Ovary (tissue), 9 donors: Measurements from ENCODE around the gene PITPNM3. TPM values are rescaled to one million over a fixed set of nuclear protein-coding genes. Genes with fewer than 3 reads are reported as not detected.

Source experiments
- DNase-seq, 5 donors: peaks; one replicate each; pipeline ENCODE4 v3.0.0-alpha.2; 2019 to 2020
- H3K27ac ChIP-seq, 2 donors: fragments of 200-600 bp; one replicate each; pipeline versions ENCODE4 v1.5.1 to v1.8.0; 2019 to 2022
- H3K27me3 ChIP-seq: fragments of 200-600 bp; one replicate; pipeline ENCODE4 v1.8.0; 2022
- H3K36me3 ChIP-seq: fragments of 200-600 bp; sonication (generic); one replicate; pipeline ENCODE4 v1.5.1; 2019
- H3K4me1 ChIP-seq: one replicate; pipeline ENCODE4 v1.8.1; 2013; ENCODE audit warnings: mild to moderate bottlenecking, moderate library complexity; ENCODE audit not compliant: insufficient read depth
- H3K4me3 ChIP-seq: fragments of 200-600 bp; sonication (generic); one replicate; pipeline ENCODE4 v1.5.1; 2017
- H3K9me3 ChIP-seq, 2 donors: fragments of 200-600 bp in 1 of 2; sonication (generic) in 1 of 2; one replicate each; pipeline versions ENCODE4 v1.5.1 to v1.8.1; 2013 to 2019; ENCODE audit warnings: mild to moderate bottlenecking in 1 of 2, moderate library complexity in 1 of 2
- EP300 ChIP-seq: sonication (generic); formaldehyde crosslinking; IDR thresholded peaks from one replicate; pipeline ENCODE4 v1.6.1; 2017; ENCODE audit warnings: antibody characterized with exemption
- POLR2A ChIP-seq: fragments of 450-650 bp; IDR thresholded peaks from one replicate; pipeline ENCODE4 v1.6.1; 2017; ENCODE audit warnings: antibody characterized with exemption, mild to moderate bottlenecking, moderate library complexity
- WGBS, 3 donors: extraction: QIAGEN DNeasy Blood & Tissue Kit in 1 of 3; methylation state at CpG; one replicate each; pipeline versions ENCODE4 v1.1.5 to v1.1.7; 2013 to 2017; 5-methylcytosine and 5-hydroxymethylcytosine counted together
- intact Hi-C, 4 donors: fragments of 100-400 bp; cut with DNase I; formaldehyde crosslinking; loops; one replicate each; pipeline versions ENCODE4 v1.11.0 to v1.15.1; 2022 to 2023
- polyA plus RNA-seq, 2 donors: library from polyadenylated mRNA; stranded (reverse); fragments of 200-250 nt in 1 of 2; fragments of 350-450 nt in 1 of 2; fragmentation: Illumina TruSeq in 1 of 2; extraction: RNeasy Lipid Tissue Mini Kit (QIAGEN cat#74804) in 1 of 2; gene quantifications; one replicate each; pipeline ENCODE4 v1.2.3, GENCODE V29; 2013 to 2014
- total RNA-seq, 7 donors: library from RNA; depleted of rRNA in 2 of 7; stranded (reverse); fragments of >200 nt in 2 of 7; fragmentation: NEBNext Ultra II Directional in 3 of 7; extraction: Animal tissue kit (Norgen Biotek cat#: 25700) in 3 of 7; gene quantifications; one replicate each; pipeline versions ENCODE4 v1.1.0 to v1.2.4, GENCODE V29; 2016 to 2023
- TF ChIP-seq, protein P1 (sequence below), 3 donors: fragments of 450-650 bp in 2 of 3; fragments of 200-600 bp in 1 of 3; IDR thresholded peaks; one replicate each; pipeline versions ENCODE4 v1.5.1 to v1.8.0; 2016 to 2022; ENCODE audit warnings: antibody characterized with exemption in 3 of 3, mild to moderate bottlenecking in 1 of 3
- donor health status: DM: no; HTN: no; CAD: no; lungs with moderate emphysema.
- donor health status: DM: no; HTN: no; CAD: no.
- donor health status: Bipolar disorder and iron deficiency.
- donor health status: DM: yes; HTN: yes; CAD: no.
- donor health status: DM: no; HTN: no; CAD: no.
- donor health status: DM: yes; HTN: yes; CAD: no.

The PITPNM3 gene
- total and polyA plus RNA-seq, 9 donors = 10.0 to 68.7 (median 17.9) TPM

- no peaks in the 10 kb centered on the region for H3K4me1 ChIP-seq
- H3K4me3 ChIP-seq = no peak overlapping the region
- no peaks in the 10 kb centered on the region for H3K27me3 ChIP-seq
- DNase-seq = no peak
- no peak overlapping the region for H3K27ac ChIP-seq
- H3K36me3 ChIP-seq = no peaks in the 10 kb centered on the region
- 82 to 84% (median 84%) methylated on average over 6 of the region's 6 CpGs for WGBS, 3 donors
- no peaks in the 10 kb centered on the region for H3K9me3 ChIP-seq
- intact Hi-C loops = no loop called here
- TF ChIP-seq, protein P1, sequence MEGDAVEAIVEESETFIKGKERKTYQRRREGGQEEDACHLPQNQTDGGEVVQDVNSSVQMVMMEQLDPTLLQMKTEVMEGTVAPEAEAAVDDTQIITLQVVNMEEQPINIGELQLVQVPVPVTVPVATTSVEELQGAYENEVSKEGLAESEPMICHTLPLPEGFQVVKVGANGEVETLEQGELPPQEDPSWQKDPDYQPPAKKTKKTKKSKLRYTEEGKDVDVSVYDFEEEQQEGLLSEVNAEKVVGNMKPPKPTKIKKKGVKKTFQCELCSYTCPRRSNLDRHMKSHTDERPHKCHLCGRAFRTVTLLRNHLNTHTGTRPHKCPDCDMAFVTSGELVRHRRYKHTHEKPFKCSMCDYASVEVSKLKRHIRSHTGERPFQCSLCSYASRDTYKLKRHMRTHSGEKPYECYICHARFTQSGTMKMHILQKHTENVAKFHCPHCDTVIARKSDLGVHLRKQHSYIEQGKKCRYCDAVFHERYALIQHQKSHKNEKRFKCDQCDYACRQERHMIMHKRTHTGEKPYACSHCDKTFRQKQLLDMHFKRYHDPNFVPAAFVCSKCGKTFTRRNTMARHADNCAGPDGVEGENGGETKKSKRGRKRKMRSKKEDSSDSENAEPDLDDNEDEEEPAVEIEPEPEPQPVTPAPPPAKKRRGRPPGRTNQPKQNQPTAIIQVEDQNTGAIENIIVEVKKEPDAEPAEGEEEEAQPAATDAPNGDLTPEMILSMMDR (IDR thresholded peaks at IDR 0.05) = no peak
- TF ChIP-seq POLR2A (no peak), EP300 (no peak)
Measured at GRCh38 chr17:6592173-6592572, 35.8 kb upstream of the PITPNM3 start.

- H3K4me1 ChIP-seq = no peaks in the 10 kb centered on the region
- no peaks in the 10 kb centered on the region for H3K36me3 ChIP-seq
- H3K27me3 ChIP-seq = no peaks in the 10 kb centered on the region
- intact Hi-C loops = no loop called here
- no peak for DNase-seq
- 58 to 63% (median 60%) methylated on average over 7 of the region's 7 CpGs for WGBS, 3 donors
- H3K27ac ChIP-seq = no peak overlapping the region
- TF ChIP-seq, protein P1 (IDR thresholded peaks at IDR 0.05) = no peak
- no peak for TF ChIP-seq POLR2A
- TF ChIP-seq EP300 = no peak
- no peak overlapping the region for H3K4me3 ChIP-seq
- H3K9me3 ChIP-seq = no peaks in the 10 kb centered on the region
Measured at GRCh38 chr17:6591599-6592158, 35.3 kb upstream of the PITPNM3 start.

GRCh38 chr17:6589266-6589946 is 33.1 kb upstream of the PITPNM3 start:
- WGBS, 3 donors = 94 to 96% (median 95%) methylated on average over 15 of the region's 15 CpGs
- intact Hi-C loops = no loop called here
- Histone ChIP-seq H3K36me3 (no peaks in the 10 kb centered on the region), H3K9me3 (no peaks in the 10 kb centered on the region), H3K4me3 (no peak overlapping the region), H3K27ac (no peak overlapping the region), H3K4me1 (no peaks in the 10 kb centered on the region), H3K27me3 (no peaks in the 10 kb centered on the region)
- no peak for TF ChIP-seq POLR2A
- no peak for TF ChIP-seq EP300
- TF ChIP-seq, protein P1 (IDR thresholded peaks at IDR 0.05) = no peak
- no peak for DNase-seq

- 93 to 97% (median 94%) methylated on average over 5 of the region's 5 CpGs for WGBS, 3 donors
- intact Hi-C loops = no loop called here
Measured at GRCh38 chr17:6588165-6588564, 31.8 kb upstream of the PITPNM3 start.

More at GRCh38 chr17:6588165-6588564, 31.8 kb upstream of the PITPNM3 start:
- H3K36me3 ChIP-seq = no peaks in the 10 kb centered on the region
- no peaks in the 10 kb centered on the region for H3K4me1 ChIP-seq
- TF ChIP-seq, protein P1 (IDR thresholded peaks at IDR 0.05) = no peak
- TF ChIP-seq POLR2A (no peak), EP300 (no peak)
- no peaks in the 10 kb centered on the region for H3K27me3 ChIP-seq
- H3K9me3 ChIP-seq = no peaks in the 10 kb centered on the region
- no peak for DNase-seq
- no peak overlapping the region for H3K4me3 ChIP-seq
- H3K27ac ChIP-seq = no peak overlapping the region
